ENCODE data around the gene FIGNL1.

FIGNL1 gene

GRCh38 chr7:50462361-50462760 is 12.2 kb upstream of the FIGNL1 start:
- TF ChIP-seq FOXP2 (optimal IDR thresholded peaks at IDR 0.05; ENCODE audit: borderline replicate concordance, extremely low read depth, extremely low read length, insufficient read depth) (no peak), TAF1 (IDR thresholded peaks at IDR 0.05; ENCODE audit: borderline replicate concordance, insufficient read depth, low read length) (no peak), REST (IDR thresholded peaks at IDR 0.05; ENCODE audit: insufficient read depth in 1 of 2, low read depth in 2 of 2, low read length in 2 of 2) (no peak), SIN3A (IDR thresholded peaks at IDR 0.05; ENCODE audit: borderline replicate concordance, insufficient read depth, low read length) (no peak), POLR2AphosphoS5 (IDR thresholded peaks at IDR 0.05; ENCODE audit: low read depth, low read length) (no peak)

GRCh38 chr7:50461695-50462094 is 11.5 kb upstream of the FIGNL1 start:
- TF ChIP-seq FOXP2 (optimal IDR thresholded peaks at IDR 0.05; ENCODE audit: borderline replicate concordance, extremely low read depth, extremely low read length, insufficient read depth) = no peak
- TF ChIP-seq POLR2AphosphoS5 (IDR thresholded peaks at IDR 0.05; ENCODE audit: low read depth, low read length) = no peak
- TF ChIP-seq REST (IDR thresholded peaks at IDR 0.05; ENCODE audit: insufficient read depth in 1 of 2, low read depth in 2 of 2, low read length in 2 of 2) = no peak
- no peak for TF ChIP-seq SIN3A (IDR thresholded peaks at IDR 0.05; ENCODE audit: borderline replicate concordance, insufficient read depth, low read length)
- TF ChIP-seq TAF1 (IDR thresholded peaks at IDR 0.05; ENCODE audit: borderline replicate concordance, insufficient read depth, low read length) = no peak

- TF ChIP-seq FOXP2 (optimal IDR thresholded peaks at IDR 0.05; ENCODE audit: borderline replicate concordance, extremely low read depth, extremely low read length, insufficient read depth) = no peak
- TF ChIP-seq SIN3A (IDR thresholded peaks at IDR 0.05; ENCODE audit: borderline replicate concordance, insufficient read depth, low read length) = no peak
- no peak for TF ChIP-seq POLR2AphosphoS5 (IDR thresholded peaks at IDR 0.05; ENCODE audit: low read depth, low read length)
- no peak for TF ChIP-seq REST (IDR thresholded peaks at IDR 0.05; ENCODE audit: insufficient read depth in 1 of 2, low read depth in 2 of 2, low read length in 2 of 2)
- no peak for TF ChIP-seq TAF1 (IDR thresholded peaks at IDR 0.05; ENCODE audit: borderline replicate concordance, insufficient read depth, low read length)
These were observed 6.4 kb upstream of the FIGNL1 start for GRCh38 chr7:50456371-50457123.

GRCh38 chr7:50455658-50456057 is 5.5 kb upstream of the FIGNL1 start:
- TF ChIP-seq POLR2AphosphoS5 (IDR thresholded peaks at IDR 0.05; ENCODE audit: low read depth, low read length) (no peak), REST (IDR thresholded peaks at IDR 0.05; ENCODE audit: insufficient read depth in 1 of 2, low read depth in 2 of 2, low read length in 2 of 2) (no peak), SIN3A (IDR thresholded peaks at IDR 0.05; ENCODE audit: borderline replicate concordance, insufficient read depth, low read length) (no peak), TAF1 (IDR thresholded peaks at IDR 0.05; ENCODE audit: borderline replicate concordance, insufficient read depth, low read length) (no peak), FOXP2 (optimal IDR thresholded peaks at IDR 0.05; ENCODE audit: borderline replicate concordance, extremely low read depth, extremely low read length, insufficient read depth) (no peak)
